ENCODE data around the gene ZDHHC24.

The ZDHHC24 gene

GRCh38 chr11:66564984-66565383 lies 19.1 kb upstream of the ZDHHC24 start:
- no peak for DNase-seq (ENCODE audit: low read depth)

- no peak for DNase-seq (ENCODE audit: low read depth)
Measured at GRCh38 chr11:66564538-66564937, 18.7 kb upstream of the ZDHHC24 start.

DNA sequence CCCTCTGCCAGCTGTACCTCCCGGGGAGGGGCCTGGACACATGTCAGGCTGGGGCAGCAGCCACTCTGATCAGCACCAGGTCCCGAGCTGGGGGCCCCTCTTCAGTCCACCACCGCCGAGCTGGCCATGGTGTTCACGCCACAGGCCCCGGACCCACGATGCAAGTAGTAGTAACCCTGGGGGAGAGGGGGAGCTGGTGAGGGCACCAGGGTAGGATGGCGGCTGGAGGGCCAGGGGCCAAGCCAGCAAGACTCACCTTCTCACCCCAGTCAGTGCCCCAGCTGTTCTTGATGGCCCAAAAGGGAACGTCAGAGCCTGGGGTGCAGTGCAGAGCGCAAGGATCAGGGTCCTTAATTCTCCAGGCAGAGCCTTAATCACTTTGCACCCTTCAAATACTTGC lies 18.0 kb upstream of the ZDHHC24 start:
- no peak for DNase-seq (ENCODE audit: low read depth)

GRCh38 chr11:66562907-66563583 lies 17.2 kb upstream of the ZDHHC24 start:
- no peak for DNase-seq (ENCODE audit: low read depth)

DNA sequence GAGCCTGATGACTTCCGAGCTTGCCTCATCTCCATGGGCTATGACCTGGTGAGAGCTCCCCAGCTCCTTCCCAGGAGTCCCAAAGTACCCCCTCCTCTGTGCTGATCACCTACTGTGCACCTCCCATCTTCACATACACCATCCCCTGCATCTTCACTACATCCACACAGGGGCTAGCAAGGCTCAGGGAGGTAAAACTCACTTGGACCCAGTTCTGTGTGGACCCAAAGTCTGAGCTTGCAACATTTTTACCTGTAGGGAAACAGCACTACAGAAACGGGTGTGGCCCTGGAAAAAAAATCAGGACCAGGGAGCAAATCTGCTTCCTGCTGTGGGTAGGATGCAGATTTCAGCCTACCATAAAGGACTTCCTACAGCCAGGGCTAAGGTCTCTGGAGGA lies 16.4 kb upstream of the ZDHHC24 start:
- no peak for DNase-seq (ENCODE audit: low read depth)

DNA sequence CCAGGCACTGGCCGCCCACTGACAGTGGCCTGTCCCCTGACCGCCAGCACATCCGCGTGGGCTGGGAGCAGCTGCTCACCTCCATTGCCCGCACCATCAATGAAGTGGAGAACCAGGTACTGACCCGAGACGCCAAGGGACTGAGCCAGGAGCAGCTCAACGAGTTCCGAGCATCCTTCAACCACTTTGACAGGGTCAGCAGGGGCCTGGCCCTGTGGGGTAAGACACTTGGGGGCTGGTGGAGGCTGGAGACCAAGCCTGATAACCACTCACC lies 16.1 kb upstream of the ZDHHC24 start:
- DNase-seq (ENCODE audit: low read depth): no peak

DNA sequence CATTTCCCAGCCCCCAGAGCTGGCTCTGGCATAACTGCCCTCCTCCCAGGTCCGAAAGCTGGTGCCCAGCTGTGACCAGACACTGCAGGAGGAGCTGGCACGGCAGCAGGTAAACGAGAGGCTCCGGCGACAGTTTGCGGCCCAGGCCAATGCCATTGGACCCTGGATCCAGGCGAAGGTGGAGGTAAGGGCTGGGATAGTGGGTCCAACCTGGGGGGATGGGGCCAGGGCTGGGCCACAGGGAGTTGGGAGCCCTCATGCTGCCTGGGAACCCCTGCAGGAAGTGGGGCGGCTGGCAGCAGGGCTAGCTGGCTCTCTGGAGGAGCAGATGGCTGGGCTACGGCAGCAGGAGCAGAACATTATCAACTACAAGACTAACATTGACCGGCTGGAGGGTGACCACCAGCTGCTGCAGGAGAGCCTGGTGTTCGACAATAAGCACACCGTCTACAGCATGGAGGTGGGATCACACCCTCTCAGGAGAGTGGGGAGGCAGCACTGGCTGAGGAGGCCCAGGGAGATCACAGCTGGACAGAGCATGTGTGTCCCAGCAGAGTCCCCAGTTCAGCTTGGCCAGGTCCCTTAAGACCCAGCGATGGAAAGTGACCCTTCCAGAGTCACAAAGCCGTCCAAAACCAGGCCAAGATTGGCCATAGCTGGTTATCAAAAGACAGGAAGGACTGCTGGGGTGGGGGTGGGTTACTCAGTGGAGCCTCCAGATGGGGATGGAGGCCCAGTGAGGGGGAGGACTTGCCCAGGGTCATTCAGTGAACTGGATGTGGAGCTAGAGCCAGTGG lies 15.5 kb upstream of the ZDHHC24 start:
- no peak for DNase-seq (ENCODE audit: low read depth)

- no peak for DNase-seq (ENCODE audit: low read depth)
Measured at GRCh38 chr11:66559866-66560676, 14.2 kb upstream of the ZDHHC24 start.

GRCh38 chr11:66559142-66559865 lies 13.5 kb upstream of the ZDHHC24 start:
- DNase-seq (ENCODE audit: low read depth): no peak

DNA sequence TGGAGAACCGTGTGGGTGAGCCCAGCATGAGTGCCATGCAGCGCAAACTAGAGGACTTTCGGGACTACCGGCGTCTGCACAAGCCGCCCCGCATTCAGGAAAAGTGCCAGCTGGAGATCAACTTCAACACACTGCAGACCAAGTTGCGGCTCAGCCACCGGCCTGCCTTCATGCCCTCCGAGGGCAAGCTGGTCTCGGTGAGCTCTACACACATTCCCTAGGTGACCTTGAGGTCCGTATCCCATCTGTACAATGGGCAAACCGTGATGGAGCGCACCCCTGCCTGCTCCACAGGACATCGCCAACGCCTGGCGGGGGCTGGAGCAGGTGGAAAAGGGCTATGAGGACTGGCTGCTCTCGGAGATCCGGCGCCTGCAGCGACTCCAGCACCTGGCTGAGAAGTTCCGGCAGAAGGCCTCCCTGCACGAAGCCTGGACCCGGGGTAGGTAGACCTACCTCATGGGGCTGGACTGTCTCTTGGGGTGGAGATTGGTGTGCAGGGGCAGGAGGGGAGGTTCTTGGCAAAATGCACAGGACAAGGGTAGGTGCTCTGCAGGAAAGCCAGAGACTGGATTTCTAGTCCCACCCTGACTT lies 12.0 kb upstream of the ZDHHC24 start:
- no peak for DNase-seq (ENCODE audit: low read depth)

- no peak for DNase-seq (ENCODE audit: low read depth)
Measured at GRCh38 chr11:66556086-66556485, 10.2 kb upstream of the ZDHHC24 start.

- DNase-seq (ENCODE audit: low read depth): no peak
Measured at GRCh38 chr11:66555416-66555815, 9.6 kb upstream of the ZDHHC24 start.

DNA sequence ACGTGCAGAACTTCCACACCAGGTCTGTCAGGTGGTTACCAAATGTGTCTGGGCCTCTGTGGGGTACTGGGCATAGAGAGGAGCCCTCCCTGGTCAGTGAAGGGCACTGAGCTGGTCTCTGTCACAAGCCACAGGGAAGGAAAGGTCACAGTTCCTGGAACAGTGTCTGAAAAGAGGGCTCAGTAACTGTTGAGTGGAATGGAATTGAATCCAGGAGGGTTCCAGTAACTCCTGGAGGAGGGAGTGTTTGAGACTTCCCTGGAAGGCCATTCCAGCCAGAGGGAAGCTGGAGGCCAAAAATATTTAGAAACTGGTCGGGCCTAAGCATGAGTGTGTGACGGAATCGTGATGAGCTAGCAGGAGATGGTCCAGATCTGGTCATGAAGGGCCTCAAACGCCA lies 8.8 kb upstream of the ZDHHC24 start:
- DNase-seq (ENCODE audit: low read depth): no peak

GRCh38 chr11:66550887-66551286 lies 5.0 kb upstream of the ZDHHC24 start:
- DNase-seq (ENCODE audit: low read depth): no peak

DNA sequence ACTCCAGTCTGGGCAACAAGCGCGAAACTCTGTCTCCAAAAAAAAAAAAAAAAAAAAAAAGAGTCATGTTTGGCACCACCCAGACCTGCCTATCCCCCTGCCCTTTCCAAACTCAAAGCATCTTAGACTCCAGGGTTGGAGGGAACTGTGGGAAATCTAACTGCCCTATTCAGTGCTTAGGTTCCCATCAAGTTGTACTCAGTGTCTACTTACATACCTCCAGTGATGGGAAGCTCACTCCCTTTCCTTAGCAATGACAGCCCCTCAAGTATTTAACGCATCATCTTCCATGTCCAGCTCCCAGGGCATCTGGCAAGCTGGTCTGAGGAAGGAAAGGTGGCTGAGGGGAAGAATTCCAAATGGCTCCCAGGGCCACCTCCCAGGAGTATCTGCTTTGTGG lies 3.8 kb upstream of the ZDHHC24 start:
- DNase-seq (ENCODE audit: low read depth): no peak

DNA sequence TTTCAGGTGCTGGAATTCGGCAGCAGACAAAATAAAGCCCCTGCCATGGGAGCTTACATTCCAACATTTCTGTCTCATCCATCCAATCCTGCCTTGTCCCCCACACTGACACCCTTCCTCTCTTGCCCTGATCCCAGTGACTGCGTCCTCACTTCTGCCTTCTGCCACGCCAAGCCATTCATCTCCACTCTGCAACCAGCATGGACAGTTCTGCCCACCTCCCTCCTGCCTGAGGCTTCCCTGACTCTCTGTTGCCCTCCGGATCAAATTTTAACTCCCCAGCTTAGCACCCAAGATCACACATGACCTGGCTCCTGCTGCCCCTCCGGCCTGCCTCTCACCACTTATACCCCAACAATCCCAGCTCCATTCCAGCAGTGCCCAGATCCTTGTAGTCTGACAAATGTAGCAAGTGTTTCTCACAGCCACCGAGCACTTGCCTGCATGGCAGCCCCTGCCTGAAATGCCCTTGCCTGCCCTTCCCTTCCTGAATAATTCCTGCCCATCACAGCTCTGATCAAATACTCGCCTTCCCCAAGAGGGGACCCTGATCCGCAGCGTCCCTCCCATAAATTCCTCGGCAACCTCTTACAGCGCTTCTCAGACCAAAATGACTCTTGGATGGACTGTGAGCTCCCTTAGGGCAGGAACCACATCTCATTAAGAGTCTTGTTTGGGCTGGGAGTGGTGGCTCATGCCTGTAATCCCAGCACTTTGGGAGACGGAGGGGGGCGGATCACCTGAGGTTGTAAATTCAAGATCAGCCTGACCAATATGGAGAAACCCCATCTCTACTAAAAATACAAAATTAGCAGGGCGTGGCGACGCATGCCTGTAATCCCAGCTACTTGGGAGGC lies 3.2 kb upstream of the ZDHHC24 start:
- no peak for DNase-seq (ENCODE audit: low read depth)

- no peak for DNase-seq (ENCODE audit: low read depth)
Measured at GRCh38 chr11:66548041-66548440, 2.2 kb upstream of the ZDHHC24 start.

DNA sequence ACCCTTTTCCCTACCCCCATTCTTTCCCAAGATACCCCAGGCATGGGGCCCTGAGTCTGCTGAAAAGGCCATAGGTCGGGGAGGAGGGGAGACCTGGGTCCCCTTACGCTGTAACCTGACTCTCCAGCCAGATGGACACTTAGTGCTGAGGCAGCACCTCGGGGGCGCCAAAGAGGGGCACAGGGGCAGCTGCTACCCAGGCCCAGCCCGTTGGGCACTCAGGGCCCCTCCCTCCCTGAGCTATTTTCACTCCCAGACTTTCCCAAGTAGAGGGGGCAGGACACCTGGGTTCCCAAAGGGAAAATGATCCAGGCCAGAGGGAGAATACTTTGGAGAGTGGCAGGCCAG lies 1.8 kb upstream of the ZDHHC24 start:
- no peak for DNase-seq (ENCODE audit: low read depth)

- no peak for DNase-seq (ENCODE audit: low read depth)
Measured at GRCh38 chr11:66546966-66547661, 1.3 kb upstream of the ZDHHC24 start.

- DNase-seq (ENCODE audit: low read depth): no peak
Measured at GRCh38 chr11:66546368-66546965, 619 bp upstream of the ZDHHC24 start, which contains the start of gene ACTN3. Gene ACTN3, plus strand, starts transcription at chr11:66546903. Its CDS starts 35 bp downstream, at chr11:66546938.

Measured in activated gamma-delta T cell treated with anti-CD3 and anti-CD28 coated beads, Interleukin-2, amount 50 U/mL, for 16 hours (primary cell).